SK-N-MC (cell line): Measurements from ENCODE around the gene IGF1R.

Source experiments
- DNase-seq: peaks from one replicate; pipeline ENCODE4 v3.0.0-alpha.2; 2011; ENCODE audit warnings: low read depth, low spot score
- H3K27ac ChIP-seq: fragments of 200-600 bp; sonication (generic); 2 replicates; pipeline ENCODE4 v1.5.1; 2016; ENCODE audit warnings: mixed run types
- H3K36me3 ChIP-seq: fragments of 200-600 bp; sonication (generic); 2 replicates; pipeline ENCODE4 v1.6.1; 2017; ENCODE audit warnings: antibody characterized with exemption, low read length, mixed read lengths; ENCODE audit not compliant: insufficient read depth
- H3K4me3 ChIP-seq: fragments of 200-600 bp; sonication (generic); 2 replicates; pipeline ENCODE4 v1.5.1; 2016
- H3K9ac ChIP-seq: fragments of 200-600 bp; sonication (generic); 2 replicates; pipeline ENCODE4 v1.8.0; 2017; ENCODE audit warnings: mixed run types, mixed read lengths; ENCODE audit not compliant: insufficient read length
- H3K9me3 ChIP-seq: fragments of 200-600 bp; sonication (generic); 2 replicates; pipeline ENCODE4 v1.6.1; 2017; ENCODE audit warnings: low read depth, mild to moderate bottlenecking, antibody characterized with exemption, low read length, moderate library complexity, mixed read lengths
- EZH2 ChIP-seq: fragments of 200-600 bp; sonication (generic); IDR thresholded peaks from one replicate; pipeline ENCODE4 v1.6.1; 2017; ENCODE audit warnings: antibody characterized with exemption
- FOXP2 ChIP-seq: optimal IDR thresholded peaks from 2 replicates; pipeline ENCODE3; 2011; ENCODE audit warnings: mild to moderate bottlenecking, moderate library complexity; ENCODE audit not compliant: insufficient read depth; ENCODE audit errors: extremely low read length, control extremely low read depth
- POLR2AphosphoS5 ChIP-seq: IDR thresholded peaks from 2 replicates; pipeline ENCODE4 v1.6.1; 2012; ENCODE audit warnings: mild to moderate bottlenecking, low read depth, low read length, borderline replicate concordance

IGF1R gene

DNA sequence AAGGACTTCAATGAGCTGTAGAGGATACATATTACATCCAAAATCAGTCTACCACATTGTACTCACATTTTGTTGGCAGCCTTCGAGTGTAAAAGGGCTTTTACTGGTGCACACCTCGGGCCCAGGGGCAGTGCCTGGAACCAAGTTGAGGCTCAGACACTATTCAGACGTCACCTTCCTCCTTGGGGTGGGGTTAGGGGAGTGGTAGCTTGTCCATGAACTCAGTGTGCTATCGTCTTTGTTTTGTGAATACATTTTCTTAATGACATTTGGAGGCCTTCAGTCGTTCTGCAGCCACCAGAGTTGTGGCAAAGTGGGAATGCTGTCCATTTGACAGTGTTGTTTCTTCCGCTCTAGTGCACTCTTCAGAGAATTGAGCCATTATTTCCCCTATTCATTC lies 245.1 kb downstream of the IGF1R start:
- no peak overlapping the region for H3K4me3 ChIP-seq
- no peak for TF ChIP-seq POLR2AphosphoS5
- TF ChIP-seq EZH2, result no peak
- TF ChIP-seq FOXP2, result no peak
- H3K27ac ChIP-seq, result no peak overlapping the region
- H3K9me3 ChIP-seq, result no peaks in the 10 kb centered on the region
- DNase-seq, result no peak
- peaks cover 13% of the 10 kb centered on the region for H3K36me3 ChIP-seq
- H3K9ac ChIP-seq, result no peak overlapping the region

- no peak for TF ChIP-seq EZH2
- no peak for TF ChIP-seq POLR2AphosphoS5
- TF ChIP-seq FOXP2, result no peak
- H3K9me3 ChIP-seq, result no peaks in the 10 kb centered on the region
- no peak overlapping the region for H3K27ac ChIP-seq
- DNase-seq, result no peak
- peaks cover 14% of the 10 kb centered on the region for H3K36me3 ChIP-seq
- no peak overlapping the region for H3K4me3 ChIP-seq
- H3K9ac ChIP-seq, result no peak overlapping the region
These were observed 246.0 kb downstream of the IGF1R start for GRCh38 chr15:98894312-98894711.

DNA sequence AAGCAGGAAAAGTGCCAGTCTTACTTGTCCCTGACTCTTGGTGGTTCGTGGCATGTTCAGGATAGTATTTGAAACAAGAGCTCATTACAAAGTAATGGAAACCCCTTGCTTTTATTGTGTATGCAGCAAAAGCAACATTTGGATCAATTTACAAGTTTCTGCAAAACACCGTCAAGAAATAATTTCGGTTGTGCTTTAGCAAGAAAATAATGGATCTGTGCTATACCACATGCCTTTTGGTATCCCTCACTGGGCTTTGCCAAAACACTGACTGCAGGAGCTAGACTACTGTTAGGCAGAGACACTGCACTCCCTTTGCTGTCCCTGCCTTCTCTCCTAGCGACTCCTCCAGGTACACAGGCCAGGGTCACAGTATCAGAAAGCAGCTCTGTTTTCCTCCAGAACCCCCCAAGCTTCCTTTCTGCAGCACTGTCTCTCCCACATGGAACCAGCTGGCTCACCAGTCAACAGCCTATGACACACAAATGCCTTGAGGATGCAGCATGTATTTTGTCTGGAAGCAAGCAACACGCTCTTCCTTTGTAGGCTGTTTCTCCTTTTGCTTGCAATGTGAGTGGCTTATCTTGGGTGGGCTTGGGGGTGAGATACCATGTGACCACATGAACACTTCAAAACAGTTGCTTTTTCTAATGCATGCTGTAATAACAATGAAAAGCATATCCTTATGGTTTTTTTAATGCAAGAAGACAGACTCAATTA lies 247.8 kb downstream of the IGF1R start:
- no peak for TF ChIP-seq POLR2AphosphoS5
- H3K9ac ChIP-seq, result no peak overlapping the region
- DNase-seq, result no peak
- no peaks in the 10 kb centered on the region for H3K9me3 ChIP-seq
- H3K36me3 ChIP-seq, result peaks cover 17% of the 10 kb centered on the region
- no peak overlapping the region for H3K27ac ChIP-seq
- no peak overlapping the region for H3K4me3 ChIP-seq

GRCh38 chr15:98896802-98897732 lies 248.7 kb downstream of the IGF1R start:
- Histone ChIP-seq H3K36me3 (peaks cover 17% of the 10 kb centered on the region), H3K9me3 (no peaks in the 10 kb centered on the region), H3K4me3 (no peak overlapping the region), H3K27ac (no peak overlapping the region), H3K9ac (no peak overlapping the region)
- DNase-seq, result no peak
- TF ChIP-seq POLR2AphosphoS5 (no peak), EZH2 (no peak), FOXP2 (no peak)

GRCh38 chr15:98898122-98898521 lies 249.8 kb downstream of the IGF1R start:
- H3K9ac ChIP-seq, result no peak overlapping the region
- no peaks in the 10 kb centered on the region for H3K9me3 ChIP-seq
- no peak for DNase-seq
- H3K4me3 ChIP-seq, result no peak overlapping the region
- H3K36me3 ChIP-seq, result peaks cover 17% of the 10 kb centered on the region
- TF ChIP-seq EZH2 (no peak), FOXP2 (no peak)
- H3K27ac ChIP-seq, result no peak overlapping the region

DNA sequence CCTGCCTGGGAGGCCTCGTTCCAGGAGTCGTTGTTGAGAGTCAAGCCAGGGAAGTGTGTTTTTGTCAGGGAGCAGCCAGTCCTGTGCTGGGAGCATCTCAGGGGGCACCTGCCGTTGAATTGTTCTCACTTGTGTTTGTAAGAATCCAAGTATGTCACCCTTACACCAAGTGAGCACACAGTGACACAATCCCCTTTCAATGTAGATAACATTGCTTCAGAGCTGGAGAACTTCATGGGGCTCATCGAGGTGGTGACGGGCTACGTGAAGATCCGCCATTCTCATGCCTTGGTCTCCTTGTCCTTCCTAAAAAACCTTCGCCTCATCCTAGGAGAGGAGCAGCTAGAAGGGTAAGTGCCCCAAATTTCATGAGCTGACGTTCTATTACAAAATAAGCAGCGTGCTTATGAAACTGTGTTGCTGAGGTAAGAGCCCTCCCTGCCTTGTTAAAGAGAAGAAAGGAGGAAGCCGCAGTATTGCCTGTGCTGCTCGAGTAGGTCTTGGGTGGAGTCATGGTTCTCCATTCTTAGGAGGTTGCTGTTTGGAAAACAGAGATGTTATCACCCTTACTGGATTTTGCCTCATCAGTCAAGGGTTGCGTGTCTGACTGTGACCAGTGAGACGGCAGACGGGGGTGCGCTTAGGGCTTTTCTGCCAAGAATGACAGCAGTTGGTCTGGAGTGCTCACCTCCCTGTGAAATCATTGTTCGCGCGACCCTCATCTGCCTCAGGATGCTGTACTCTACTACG lies 251.1 kb downstream of the IGF1R start:
- H3K9ac ChIP-seq, result no peak overlapping the region
- H3K36me3 ChIP-seq, result peaks cover 17% of the 10 kb centered on the region
- TF ChIP-seq FOXP2 (no peak), EZH2 (no peak), POLR2AphosphoS5 (no peak)
- no peaks in the 10 kb centered on the region for H3K9me3 ChIP-seq
- no peak overlapping the region for H3K4me3 ChIP-seq
- no peak overlapping the region for H3K27ac ChIP-seq
- DNase-seq, result no peak

GRCh38 chr15:98900356-98900755 lies 252.0 kb downstream of the IGF1R start:
- Histone ChIP-seq H3K4me3 (no peak overlapping the region), H3K36me3 (peaks cover 17% of the 10 kb centered on the region), H3K9ac (no peak overlapping the region), H3K27ac (no peak overlapping the region), H3K9me3 (no peaks in the 10 kb centered on the region)
- TF ChIP-seq FOXP2 (no peak), POLR2AphosphoS5 (no peak)
- no peak for DNase-seq

DNA sequence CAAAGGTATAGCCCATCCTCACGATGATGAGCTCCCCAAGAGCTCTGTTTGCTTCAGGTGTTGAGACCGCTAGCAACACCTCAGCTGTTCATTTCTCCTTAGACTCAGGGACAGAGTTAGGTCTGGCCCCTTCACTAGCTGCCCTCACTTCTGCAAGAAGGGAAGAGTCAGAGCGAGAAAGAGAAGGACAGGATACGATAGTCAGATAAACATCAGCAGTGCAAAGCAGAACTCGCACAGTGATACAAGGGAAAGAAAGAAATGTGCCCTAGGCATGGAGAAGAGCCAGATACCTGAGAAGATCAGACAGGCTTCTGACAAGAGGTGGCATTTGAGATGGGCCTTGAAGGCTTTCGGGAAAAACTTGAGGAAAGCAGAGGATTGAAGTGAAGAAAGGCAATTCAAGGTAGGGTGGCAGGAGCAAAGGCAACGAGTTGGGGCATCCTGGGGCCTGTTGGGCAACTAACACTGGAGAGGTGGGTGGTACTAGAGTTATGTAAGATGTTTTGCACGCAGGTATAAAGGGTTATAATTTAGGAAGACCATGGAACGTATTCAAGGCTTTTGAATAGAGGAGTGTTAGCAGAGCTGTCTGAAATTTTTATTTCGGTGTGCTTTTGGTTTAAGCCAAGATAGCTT lies 253.2 kb downstream of the IGF1R start:
- H3K27ac ChIP-seq, result no peak overlapping the region
- no peak overlapping the region for H3K9ac ChIP-seq
- no peaks in the 10 kb centered on the region for H3K9me3 ChIP-seq
- no peak for DNase-seq
- H3K36me3 ChIP-seq, result peaks cover 15% of the 10 kb centered on the region
- no peak overlapping the region for H3K4me3 ChIP-seq
- no peak for TF ChIP-seq FOXP2
- no peak for TF ChIP-seq EZH2
- TF ChIP-seq POLR2AphosphoS5, result no peak
